HK-2 (cell line): Measurements from ENCODE around the gene GJC2.

ENCODE experiments used
- DNase-seq: peaks from one replicate; pipeline ENCODE4 v3.0.0-alpha.2; 2018; ENCODE audit not compliant: unreplicated experiment

GJC2 gene

GRCh38 chr1:228194921-228195812 lies 45.4 kb downstream of the GJC2 start:
- DNase-seq = no peak

- no peak for DNase-seq
These were observed 47.9 kb downstream of the GJC2 start for GRCh38 chr1:228197555-228198147.

- DNase-seq = no peak
These were observed 49.4 kb downstream of the GJC2 start for GRCh38 chr1:228198977-228199590.

- DNase-seq = no peak
These were observed 55.2 kb downstream of the GJC2 start for GRCh38 chr1:228204958-228205357.

GRCh38 chr1:228205526-228206436 lies 56.1 kb downstream of the GJC2 start:
- DNase-seq = no peak

- DNase-seq = no peak
These were observed 57.0 kb downstream of the GJC2 start for GRCh38 chr1:228206582-228207351.

- no peak for DNase-seq
These were observed 57.7 kb downstream of the GJC2 start for GRCh38 chr1:228207381-228207810.

- no peak for DNase-seq
These were observed 58.4 kb downstream of the GJC2 start, which contains the start of gene OBSCN for GRCh38 chr1:228207851-228208821. Gene OBSCN (plus strand): TSS chr1:228208044. CDS start chr1:228211784, 3,740 bp downstream.

GRCh38 chr1:228208831-228209551 lies 59.3 kb downstream of the GJC2 start:
- DNase-seq = no peak
